Activated T-helper 1 cell treated with anti-CD3 and anti-CD28 coated beads, Interleukin-12 subunit alpha, Interleukin-12 subunit beta, Interleukin-2, Interleukin-4 antibody, amounts not matched to agents 30 ng/mL and 10 ng/mL and 1 ng/mL, durations not matched to agents 14 hours and 24 hours and 36 hours (primary cell): Measurements from ENCODE around the gene PRM1. TPM values are rescaled to one million over a fixed set of nuclear protein-coding genes. Genes with fewer than 3 reads are reported as not detected.

Source experiments
- DNase-seq: peaks from one replicate; pipeline ENCODE4 v3.0.0; 2021; ENCODE audit warnings: low spot score
- H3K27ac Mint-ChIP-seq: one replicate; pipeline ENCODE4 v1.8.0; 2021; ENCODE audit warnings: mild to moderate bottlenecking, mixed read lengths
- H3K27me3 Mint-ChIP-seq: one replicate; pipeline ENCODE4 v1.8.0; 2022; ENCODE audit warnings: mild to moderate bottlenecking, moderate library complexity, mixed read lengths; ENCODE audit not compliant: insufficient read depth
- H3K36me3 Mint-ChIP-seq: one replicate; pipeline ENCODE4 v1.8.0; 2021; ENCODE audit warnings: low read depth, mixed read lengths
- H3K4me1 Mint-ChIP-seq: one replicate; pipeline ENCODE4 v1.8.0; 2021; ENCODE audit warnings: low read depth, mixed read lengths
- H3K4me3 Mint-ChIP-seq: one replicate; pipeline ENCODE4 v1.8.0; 2021; ENCODE audit warnings: mild to moderate bottlenecking, moderate library complexity, mixed read lengths
- H3K9me3 Mint-ChIP-seq: one replicate; pipeline ENCODE4 v1.8.0; 2021; ENCODE audit warnings: mixed read lengths
- intact Hi-C: fragments of 100-400 bp; cut with micrococcal nuclease; formaldehyde crosslinking; loops from one replicate; pipeline ENCODE4 v1.15.1; 2024
- total RNA-seq: library from RNA; stranded (reverse); gene quantifications from 2 replicates; pipeline ENCODE4 v1.2.3, GENCODE V29; 2022

Gene PRM1
- total RNA-seq, 1 donor from 2014 or later, result not detected

DNA sequence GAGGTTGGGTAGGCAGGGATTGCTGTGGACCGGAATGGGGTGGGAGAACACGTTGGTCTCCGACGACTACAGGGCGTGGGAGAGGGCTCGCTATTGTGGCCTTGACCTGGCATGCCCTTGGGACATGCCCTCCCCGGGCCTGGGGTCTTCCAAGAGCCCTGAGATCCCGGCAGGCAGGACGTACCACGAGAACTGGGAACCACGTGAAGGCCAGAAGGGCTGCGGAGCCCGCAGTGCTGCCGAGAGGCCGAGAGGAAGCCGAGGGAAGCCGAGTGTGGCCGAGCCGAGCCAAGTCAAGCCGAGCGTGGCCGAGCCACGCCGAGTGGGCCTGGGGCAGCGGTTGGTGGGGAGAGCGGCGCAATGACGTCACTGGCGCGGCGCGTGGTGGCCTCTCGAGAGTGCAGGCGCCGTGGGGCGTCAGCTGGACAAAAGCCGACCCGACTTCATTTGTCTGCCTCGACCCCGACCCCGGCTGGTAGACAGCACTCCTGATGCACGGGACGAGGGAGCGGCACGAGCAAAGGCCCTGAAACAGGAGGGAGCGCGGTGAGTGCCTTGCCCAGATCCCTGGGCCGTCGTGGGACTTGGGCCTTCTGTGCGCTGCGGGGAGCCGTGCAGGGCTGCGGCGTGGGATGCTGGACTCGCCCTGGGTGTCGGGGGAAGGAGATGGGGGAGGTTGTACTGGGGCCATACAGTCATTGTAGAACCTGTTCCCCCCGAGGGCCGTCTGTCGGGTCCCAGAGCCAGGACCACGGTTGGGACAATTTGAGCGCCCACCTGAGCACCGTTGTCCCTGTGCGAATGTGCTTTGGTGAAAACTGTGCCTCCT lies 31.7 kb downstream of the PRM1 start:
- Mint-ChIP-seq H3K4me3 (no peak overlapping the region), H3K36me3 (peaks cover 51% of the 10 kb centered on the region), H3K27ac (peak overlapping the region; percentile 63), H3K9me3 (no peaks in the 10 kb centered on the region), H3K27me3 (no peaks in the 10 kb centered on the region), H3K4me1 (peaks cover 50% of the 10 kb centered on the region)
- intact Hi-C loops, result loop anchor here (10.0 kb wide), 4 partner anchors 375 to 665 kb away; partner anchors contain the start of genes CIITA, GSPT1 and NUBP1
- no peak for DNase-seq

DNA sequence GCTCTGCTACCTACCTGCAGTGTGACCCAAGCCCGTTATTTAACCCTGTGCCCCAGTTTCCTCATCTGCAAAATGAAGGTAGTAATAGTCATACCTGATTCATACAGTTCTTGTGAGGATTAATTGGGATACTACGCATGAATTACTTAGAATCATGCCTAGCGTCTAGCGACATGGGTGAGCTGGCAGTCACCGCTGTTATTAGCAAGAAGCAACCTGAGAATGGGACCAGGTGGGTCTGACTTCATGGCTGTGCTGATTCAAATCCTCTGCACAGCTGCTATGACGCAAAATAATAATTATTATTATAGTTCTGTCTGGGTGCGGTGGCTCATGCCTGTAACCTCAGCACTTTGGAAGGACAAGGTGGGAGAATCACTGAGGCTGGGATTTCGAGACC lies 33.0 kb downstream of the PRM1 start:
- Mint-ChIP-seq H3K9me3 (no peaks in the 10 kb centered on the region), H3K36me3 (peaks cover 39% of the 10 kb centered on the region), H3K4me1 (peaks cover 50% of the 10 kb centered on the region), H3K27ac (no peak overlapping the region), H3K4me3 (no peak overlapping the region), H3K27me3 (no peaks in the 10 kb centered on the region)
- intact Hi-C loops, result no loop called here
- no peak for DNase-seq

DNA sequence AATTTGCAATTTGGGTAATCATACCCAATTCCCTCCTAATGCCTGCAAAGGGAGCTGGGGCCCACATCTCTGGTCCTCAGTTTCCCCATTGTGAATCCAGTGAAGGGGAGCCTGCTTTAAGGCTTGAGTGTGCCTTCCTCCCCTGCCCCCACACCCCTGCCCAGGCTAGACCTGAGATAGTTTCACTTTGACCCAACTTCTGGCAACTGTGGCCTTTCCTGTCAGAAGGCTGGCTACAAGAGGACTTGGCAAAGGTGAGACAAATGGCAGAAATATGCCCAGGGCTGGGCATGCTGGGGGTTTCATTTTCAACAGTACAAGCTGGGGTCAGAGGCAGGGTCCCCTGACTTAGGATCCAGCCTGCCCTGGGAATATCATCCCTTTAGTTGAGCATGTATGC lies 35.1 kb downstream of the PRM1 start:
- H3K4me1 Mint-ChIP-seq, result peaks cover 34% of the 10 kb centered on the region

GRCh38 chr16:11245222-11245737 lies 35.9 kb downstream of the PRM1 start:
- Mint-ChIP-seq H3K36me3 (peaks cover 18% of the 10 kb centered on the region), H3K27ac (peak overlapping the region; percentile 53), H3K4me3 (no peak overlapping the region), H3K9me3 (no peaks in the 10 kb centered on the region), H3K4me1 (peaks cover 29% of the 10 kb centered on the region), H3K27me3 (no peaks in the 10 kb centered on the region)
- intact Hi-C loops, result no loop called here
- DNase-seq, result no peak

More for the DNA sequence above, 35.1 kb downstream of the PRM1 start:
- intact Hi-C loops, result no loop called here
- Mint-ChIP-seq H3K27me3 (no peaks in the 10 kb centered on the region), H3K4me3 (no peak overlapping the region), H3K27ac (peak overlapping the region; percentile 54), H3K36me3 (peaks cover 23% of the 10 kb centered on the region), H3K9me3 (no peaks in the 10 kb centered on the region)
- no peak for DNase-seq

DNA sequence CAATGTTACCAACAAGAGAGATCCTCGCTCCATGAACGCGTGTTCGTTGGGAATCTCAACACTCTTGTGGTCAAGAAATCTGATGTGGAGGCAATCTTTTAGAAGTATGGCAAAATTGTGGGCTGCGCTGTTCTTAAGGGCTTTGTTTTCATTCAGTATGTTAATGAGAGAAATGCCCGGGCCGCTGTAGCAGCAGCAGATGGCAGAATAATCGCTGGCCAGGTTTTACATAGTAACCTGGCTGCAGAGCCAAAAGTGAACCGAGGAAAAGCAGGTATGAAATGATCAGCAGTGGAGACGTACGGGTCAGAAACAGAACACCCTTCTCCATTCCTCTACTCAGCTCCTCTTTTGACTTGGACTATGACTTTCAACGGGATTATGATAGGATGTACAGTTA lies 38.5 kb downstream of the PRM1 start:
- Mint-ChIP-seq H3K4me3 (no peak overlapping the region), H3K36me3 (peaks cover 3% of the 10 kb centered on the region), H3K27me3 (no peaks in the 10 kb centered on the region), H3K9me3 (no peaks in the 10 kb centered on the region), H3K4me1 (peaks cover 33% of the 10 kb centered on the region), H3K27ac (no peak overlapping the region)
- intact Hi-C loops, result no loop called here
- DNase-seq, result no peak

GRCh38 chr16:11241480-11242204 lies 39.5 kb downstream of the PRM1 start:
- no peaks in the 10 kb centered on the region for H3K9me3 Mint-ChIP-seq
- H3K27ac Mint-ChIP-seq, result no peak overlapping the region
- no peak for DNase-seq
- no peak overlapping the region for H3K4me3 Mint-ChIP-seq
- H3K27me3 Mint-ChIP-seq, result no peaks in the 10 kb centered on the region
- intact Hi-C loops, result no loop called here
- peaks cover 37% of the 10 kb centered on the region for H3K4me1 Mint-ChIP-seq
- peaks cover 2% of the 10 kb centered on the region for H3K36me3 Mint-ChIP-seq

DNA sequence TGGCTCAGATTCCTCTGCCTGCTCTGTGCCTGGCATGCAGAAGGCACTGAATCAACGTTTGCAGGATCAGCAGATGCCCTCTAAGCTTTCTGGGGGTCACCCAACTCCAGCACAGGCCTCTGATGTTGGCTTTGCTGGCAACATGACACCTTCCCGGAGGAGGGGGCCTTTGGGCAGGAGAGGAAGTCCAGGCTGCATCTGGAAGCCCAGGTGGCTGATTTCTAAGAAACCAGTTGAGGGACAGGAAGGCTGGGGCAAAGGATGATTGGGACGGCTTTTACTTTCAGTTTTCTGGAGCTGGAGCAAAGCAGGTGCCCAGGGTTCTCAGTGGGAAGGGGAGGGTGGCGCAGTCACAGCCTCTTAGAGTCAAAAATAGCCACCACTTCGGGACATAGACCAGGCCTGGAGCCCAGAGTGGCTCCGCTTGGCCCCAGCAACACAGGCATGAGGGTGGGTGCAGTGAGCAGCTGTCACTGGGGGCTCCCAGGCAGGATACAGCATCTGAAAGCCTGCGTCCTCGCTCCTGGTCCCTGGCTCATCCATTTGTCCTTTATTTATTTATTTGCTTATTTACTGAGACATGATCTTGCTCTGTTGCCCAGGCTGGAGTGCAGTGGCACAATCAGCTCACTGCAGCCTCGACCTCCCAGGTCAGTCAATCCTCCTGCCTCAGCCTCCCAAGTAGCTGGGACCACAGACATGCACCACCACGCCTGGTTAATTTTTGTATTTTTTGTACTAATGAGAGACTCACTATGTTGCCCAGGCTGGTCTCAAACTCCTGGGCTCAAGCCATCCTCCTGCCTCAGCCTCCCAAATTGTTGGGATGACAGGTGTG lies 40.3 kb downstream of the PRM1 start:
- H3K27ac Mint-ChIP-seq, result peak overlapping the region; percentile 70
- peak overlapping the region; percentile 2 for H3K4me3 Mint-ChIP-seq
- peaks cover 2% of the 10 kb centered on the region for H3K36me3 Mint-ChIP-seq
- H3K9me3 Mint-ChIP-seq, result no peaks in the 10 kb centered on the region
- intact Hi-C loops, result no loop called here
- peaks cover 37% of the 10 kb centered on the region for H3K4me1 Mint-ChIP-seq
- no peaks in the 10 kb centered on the region for H3K27me3 Mint-ChIP-seq
- no peak for DNase-seq

DNA sequence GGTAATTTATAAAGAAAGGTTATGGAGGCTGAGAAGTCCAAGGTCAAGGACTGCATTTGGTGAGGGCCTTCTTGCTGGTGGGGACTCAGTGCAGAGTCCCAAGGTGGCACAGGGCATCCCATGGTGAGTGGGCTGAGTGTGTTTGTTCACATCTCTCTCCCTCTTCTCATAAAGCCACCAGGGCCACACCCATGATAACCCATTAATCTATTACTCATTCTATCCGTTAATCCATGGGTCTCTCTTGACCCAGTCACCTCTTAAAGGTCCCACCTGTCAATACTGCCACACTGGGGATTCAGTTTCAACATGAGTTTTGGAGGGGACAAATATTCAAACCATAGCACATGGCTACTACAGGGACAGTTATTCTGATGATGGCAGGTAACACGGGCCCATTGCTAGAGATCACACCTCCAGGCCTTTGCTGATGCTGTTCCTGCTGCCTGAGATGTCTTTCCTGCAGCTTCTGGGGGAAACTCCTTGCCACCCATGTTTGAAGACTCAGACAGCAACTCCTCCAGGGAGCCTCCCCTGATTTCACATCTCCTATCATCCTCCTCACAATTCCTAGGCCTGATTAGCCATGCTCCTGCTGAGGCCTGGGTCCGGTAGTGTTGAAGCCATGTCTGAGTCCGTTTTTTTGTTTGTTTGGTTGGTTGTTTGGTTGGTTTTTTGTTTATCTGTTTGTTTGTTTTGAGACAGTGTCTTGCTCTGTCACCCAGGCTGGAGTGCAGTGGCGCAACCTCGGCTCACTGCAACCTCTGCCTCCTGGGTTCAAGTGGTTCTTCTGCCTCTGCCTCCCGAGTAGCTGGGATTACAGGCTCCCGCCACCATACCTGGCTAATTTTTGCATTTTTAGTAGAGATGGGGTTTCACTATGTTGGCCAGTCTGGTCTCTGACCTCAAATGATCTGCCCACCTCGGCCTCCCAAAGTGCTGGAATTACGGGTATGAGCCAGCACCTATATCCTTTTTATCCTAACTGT lies 41.2 kb downstream of the PRM1 start:
- Mint-ChIP-seq H3K9me3 (no peaks in the 10 kb centered on the region), H3K27ac (peak overlapping the region; percentile 70), H3K36me3 (peaks cover 2% of the 10 kb centered on the region), H3K4me3 (peak overlapping the region; percentile 2), H3K4me1 (peaks cover 37% of the 10 kb centered on the region), H3K27me3 (no peaks in the 10 kb centered on the region)
- intact Hi-C loops, result no loop called here
- no peak for DNase-seq

- Mint-ChIP-seq H3K27me3 (no peaks in the 10 kb centered on the region), H3K36me3 (peaks cover 2% of the 10 kb centered on the region), H3K27ac (peak overlapping the region; percentile 32), H3K4me3 (no peak overlapping the region), H3K9me3 (no peaks in the 10 kb centered on the region), H3K4me1 (peaks cover 48% of the 10 kb centered on the region)
- DNase-seq, result no peak
- intact Hi-C loops, result no loop called here
These were observed 42.6 kb downstream of the PRM1 start for GRCh38 chr16:11238272-11239202.

DNA sequence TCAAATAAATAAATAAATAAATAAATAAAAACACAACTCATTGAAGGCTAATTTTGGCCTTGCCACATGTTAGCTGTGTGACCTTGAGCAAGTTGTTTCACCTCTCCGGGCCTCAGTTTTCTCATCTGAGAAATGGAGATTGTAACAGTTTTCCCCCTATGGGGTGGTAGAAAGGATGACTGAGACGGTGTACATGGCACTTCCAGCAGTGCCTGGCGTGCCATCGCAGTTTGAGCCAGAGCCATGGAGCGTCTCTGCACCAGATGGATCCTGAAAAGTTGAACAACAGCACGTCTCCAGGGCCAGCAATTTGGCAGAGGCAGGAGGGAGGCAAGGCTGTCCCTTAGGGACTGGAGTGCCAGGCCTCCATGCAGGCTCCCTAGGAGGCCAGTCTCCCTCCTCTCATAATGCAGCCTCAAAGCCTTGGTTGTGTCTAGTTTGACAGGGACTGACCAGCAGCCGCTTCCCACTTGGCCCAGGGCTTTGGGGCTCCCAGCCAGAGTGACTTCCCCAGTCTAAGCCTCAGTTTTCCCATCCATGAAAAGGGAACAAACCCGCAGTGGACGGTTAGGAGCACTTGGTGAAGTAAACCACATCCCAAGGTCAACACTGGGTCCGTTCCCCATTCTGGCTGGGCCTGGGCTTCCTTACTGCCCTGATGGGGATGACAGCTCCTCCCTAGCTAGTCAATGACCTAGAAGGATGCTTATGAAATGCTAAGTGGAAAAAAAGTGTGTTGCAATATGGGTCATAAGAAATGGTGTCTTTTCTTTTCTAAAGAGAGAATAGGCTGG lies 44.5 kb downstream of the PRM1 start:
- no peak for DNase-seq
- Mint-ChIP-seq H3K4me1 (peaks cover 62% of the 10 kb centered on the region), H3K27me3 (no peaks in the 10 kb centered on the region), H3K4me3 (no peak overlapping the region), H3K36me3 (peaks cover 2% of the 10 kb centered on the region), H3K27ac (peak overlapping the region; percentile 49), H3K9me3 (no peaks in the 10 kb centered on the region)
- intact Hi-C loops, result no loop called here
